H1 (cell line): ENCODE measurements around the gene DNASE1L1.

Experiments
- CTCF ChIP-seq, 3 experiments: IDR thresholded peaks; 1 replicate in 2 of 3; 2 replicates in 1 of 3; pipeline versions ENCODE4 v1.5.1 to v1.6.1; 2011; ENCODE audit warnings: low read length in 3 of 3, mild to moderate bottlenecking in 3 of 3, inconsistent platforms in 2 of 3, low read depth in 1 of 3, moderate library complexity in 1 of 3; ENCODE audit not compliant: insufficient read depth in 1 of 3; ENCODE audit errors: control extremely low read depth in 1 of 3
- HDAC6 ChIP-seq: IDR thresholded peaks from one replicate; pipeline ENCODE4 v1.7.1; 2012; ENCODE audit warnings: low read depth, mild to moderate bottlenecking, inconsistent platforms, low read length, moderate library complexity
- MAFK ChIP-seq: IDR thresholded peaks from 2 replicates; pipeline ENCODE4 v1.6.1; 2012; ENCODE audit warnings: low read depth, mild to moderate bottlenecking, improper control_type of control experiment, low read length
- POLR2A ChIP-seq, 2 experiments: IDR thresholded peaks; 1 replicate in 1 of 2; 2 replicates in 1 of 2; pipeline ENCODE4 v1.6.1; 2011; ENCODE audit warnings: low read depth in 2 of 2, low read length in 2 of 2, mild to moderate bottlenecking in 2 of 2; ENCODE audit errors: control extremely low read depth in 1 of 2
- POLR2AphosphoS5 ChIP-seq: IDR thresholded peaks from 2 replicates; pipeline ENCODE4 v1.6.1; 2011; ENCODE audit warnings: low read depth, low read length
- TBP ChIP-seq: IDR thresholded peaks from 2 replicates; pipeline ENCODE4 v1.6.1; 2011; ENCODE audit warnings: low read depth, low read length, improper control_type of control experiment

DNA sequence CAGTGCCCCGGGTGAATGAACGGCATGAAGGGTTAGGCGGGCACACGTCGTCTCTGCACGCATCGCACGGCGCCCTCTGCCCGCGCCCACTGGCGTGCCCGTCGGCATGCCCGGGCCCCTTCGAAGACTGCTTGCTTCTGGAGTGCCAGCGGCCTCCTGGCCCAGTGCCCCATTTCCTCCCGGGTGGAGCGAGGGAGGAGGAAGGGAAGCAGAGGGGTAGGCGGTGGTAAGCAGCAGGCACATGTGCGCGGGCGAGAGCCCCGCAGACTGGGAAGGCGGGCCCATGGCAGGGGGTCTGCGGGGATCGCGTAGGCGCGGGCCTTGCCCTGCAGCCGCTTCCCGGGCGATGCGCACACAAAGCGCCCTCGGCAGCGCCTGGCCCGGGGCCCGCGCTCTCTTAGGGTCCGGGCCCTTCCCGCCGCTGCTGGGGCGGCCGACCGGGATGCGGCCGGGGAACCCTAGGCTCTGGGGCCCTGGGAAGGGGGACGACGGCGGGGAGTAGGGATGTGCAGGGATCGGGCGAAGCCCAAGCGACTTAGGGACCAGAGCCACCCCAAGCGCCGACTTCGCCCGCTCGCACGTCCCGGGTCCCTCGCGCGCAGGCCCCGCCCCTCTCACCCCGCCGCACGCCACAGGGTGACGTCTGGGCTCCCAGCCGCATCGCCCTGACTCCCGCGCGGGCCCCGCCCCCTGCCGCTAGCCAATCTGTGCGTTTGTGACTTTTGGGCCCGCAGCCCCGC, 30.8 kb downstream of the DNASE1L1 start:
- TF ChIP-seq CTCF (IDR thresholded peaks at IDR 0.05; ENCODE audit: control extremely low read depth in 1 of 3, insufficient read depth in 1 of 3, low read depth in 1 of 3, low read length in 3 of 3) = no peak
- TF ChIP-seq HDAC6 = no peak
- no peak for TF ChIP-seq MAFK
- no peak for TF ChIP-seq TBP
- TF ChIP-seq POLR2A (IDR thresholded peaks at IDR 0.05; ENCODE audit: control extremely low read depth in 1 of 2, low read depth in 2 of 2, low read length in 2 of 2) = peak in 1 of 2 experiments; percentile 61; a peak in 1 of 3 replicates
- TF ChIP-seq POLR2AphosphoS5 = peak; percentile 44; the same call in 1 of the 2 replicates
